Mesenteric fat pad (tissue), 1 donor: ENCODE results near the gene RPUSD2. TPM values are rescaled to one million over a fixed set of nuclear protein-coding genes. Genes with fewer than 3 reads are reported as not detected.
A peak's percentile ranks its signal among the peaks of the same experiment; 100 is the strongest.

Source experiments
- DNase-seq: peaks from one replicate; pipeline ENCODE4 v3.0.0-alpha.2; 2020; ENCODE audit warnings: low spot score
- long read RNA-seq: library from polyadenylated mRNA; unstranded; transcript quantifications from one replicate; pipeline ENCODE4 v2.0.0, GENCODE V29; 2020
- total RNA-seq: library from RNA; stranded (reverse); fragmentation: NEBNext Ultra II Directional; extraction: Animal tissue kit (Norgen Biotek cat#: 25700); gene quantifications from one replicate; pipeline ENCODE4 v1.2.1, GENCODE V29; 2021
- donor health status: DM: yes; HTN: yes; CAD: no.

The RPUSD2 gene, protein sequence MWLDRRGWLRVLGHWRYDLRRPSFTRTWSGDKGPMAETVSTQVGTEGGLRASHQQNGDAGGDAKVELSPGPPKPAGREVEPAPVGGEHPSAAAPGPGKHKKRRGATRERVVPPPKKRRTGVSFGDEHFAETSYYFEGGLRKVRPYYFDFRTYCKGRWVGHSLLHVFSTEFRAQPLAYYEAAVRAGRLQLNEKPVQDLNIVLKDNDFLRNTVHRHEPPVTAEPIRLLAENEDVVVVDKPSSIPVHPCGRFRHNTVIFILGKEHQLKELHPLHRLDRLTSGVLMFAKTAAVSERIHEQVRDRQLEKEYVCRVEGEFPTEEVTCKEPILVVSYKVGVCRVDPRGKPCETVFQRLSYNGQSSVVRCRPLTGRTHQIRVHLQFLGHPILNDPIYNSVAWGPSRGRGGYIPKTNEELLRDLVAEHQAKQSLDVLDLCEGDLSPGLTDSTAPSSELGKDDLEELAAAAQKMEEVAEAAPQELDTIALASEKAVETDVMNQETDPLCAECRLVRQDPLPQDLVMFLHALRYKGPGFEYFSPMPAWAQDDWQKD
- total RNA-seq, result 6.9 TPM
- long read RNA-seq, transcript RPUSD2-201 (3 exons, 2,358 nt), result major isoform, 37 of 41 reads
- long read RNA-seq, partial matches to known transcripts, result 0 of 41 reads
- long read RNA-seq, other reads (novel, unspliced or antisense), result 0 of 41 reads

DNA sequence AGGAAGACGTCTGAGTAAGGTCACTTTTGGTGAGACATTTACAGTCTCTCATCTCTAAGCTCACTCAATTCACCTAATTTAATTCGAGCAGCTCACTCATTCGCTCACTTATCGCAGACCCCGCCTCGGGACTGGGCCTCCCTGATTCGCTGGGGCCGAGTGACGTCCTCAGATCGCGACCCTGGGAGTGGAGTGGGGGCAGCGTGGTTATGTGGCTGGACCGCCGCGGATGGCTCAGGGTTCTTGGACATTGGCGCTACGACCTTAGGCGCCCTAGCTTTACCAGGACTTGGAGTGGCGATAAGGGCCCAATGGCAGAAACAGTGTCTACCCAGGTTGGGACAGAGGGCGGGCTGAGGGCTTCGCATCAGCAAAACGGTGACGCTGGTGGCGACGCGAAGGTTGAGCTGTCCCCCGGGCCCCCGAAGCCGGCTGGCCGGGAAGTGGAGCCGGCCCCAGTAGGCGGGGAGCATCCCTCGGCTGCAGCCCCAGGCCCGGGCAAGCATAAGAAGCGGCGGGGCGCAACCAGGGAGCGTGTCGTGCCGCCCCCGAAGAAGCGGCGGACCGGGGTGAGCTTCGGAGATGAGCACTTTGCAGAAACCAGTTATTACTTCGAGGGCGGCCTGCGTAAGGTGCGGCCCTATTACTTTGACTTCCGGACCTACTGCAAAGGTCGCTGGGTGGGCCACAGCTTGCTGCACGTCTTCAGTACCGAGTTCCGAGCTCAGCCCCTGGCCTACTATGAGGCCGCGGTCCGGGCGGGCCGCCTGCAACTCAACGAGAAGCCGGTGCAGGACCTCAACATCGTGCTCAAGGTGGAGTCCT is at the start of gene RPUSD2:
RPUSD2 (plus strand) TSS at position 171 of the 825 bp plus-strand sequence; CDS start at position 210, 39 bp downstream.
- peak; percentile 96 for DNase-seq

DNA sequence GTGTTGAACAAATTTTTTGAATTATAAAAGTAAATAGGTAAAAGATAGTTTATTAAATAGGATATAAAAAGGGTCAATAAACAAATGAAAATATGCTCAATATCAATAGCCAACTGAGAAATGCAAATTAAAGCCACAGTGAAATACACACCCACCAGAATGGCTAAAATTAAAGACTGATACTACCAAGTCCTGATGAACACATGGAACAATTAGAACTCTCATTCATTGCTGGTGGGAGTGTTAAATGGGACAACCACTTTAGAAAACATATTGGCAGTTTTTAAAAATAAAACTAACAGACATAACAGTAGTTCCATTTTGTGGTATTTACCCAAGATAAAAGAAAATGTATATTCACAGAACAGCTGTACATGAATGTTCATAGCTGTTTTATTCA is 45.5 kb upstream of the RPUSD2 start:
- no peak for DNase-seq

DNA sequence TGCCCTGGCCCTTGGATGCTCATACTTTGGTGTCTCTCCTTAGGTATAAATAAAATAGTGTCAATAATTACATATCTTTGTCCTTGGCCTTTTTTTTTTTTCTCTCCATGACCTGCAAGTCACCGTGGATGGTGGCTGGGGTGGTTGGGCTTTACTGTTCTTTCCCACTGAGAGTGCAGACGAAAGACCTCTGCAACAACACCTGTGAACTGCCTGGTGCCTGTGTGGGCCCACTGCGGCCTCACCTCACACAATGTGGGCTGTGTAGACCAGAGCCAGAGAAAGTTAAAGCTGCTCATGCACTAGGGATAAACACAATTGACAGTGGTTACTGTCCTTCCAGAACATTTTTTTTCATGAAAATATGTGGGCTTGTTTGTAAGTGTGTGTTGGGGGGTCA is 43.2 kb upstream of the RPUSD2 start:
- no peak for DNase-seq

DNA sequence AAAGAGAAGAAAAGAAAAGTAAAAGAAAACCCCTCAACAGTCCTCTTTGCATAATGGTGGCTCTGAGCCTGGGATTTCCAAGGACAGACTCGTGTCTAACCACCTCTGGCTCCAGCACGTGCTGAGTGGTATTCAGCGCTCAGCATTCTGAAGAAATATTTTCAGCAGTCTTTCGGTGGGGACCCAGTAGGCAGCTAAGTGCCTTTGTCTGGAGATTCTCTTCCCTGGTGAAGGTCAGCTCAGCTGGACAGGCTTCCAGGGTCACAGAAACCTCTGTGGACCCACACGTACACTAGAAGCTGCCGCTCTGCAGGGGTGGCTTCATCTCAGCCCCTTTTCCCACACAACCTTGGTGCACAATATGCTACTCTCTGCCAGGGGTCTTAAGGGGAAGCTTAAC is 40.3 kb upstream of the RPUSD2 start:
- no peak for DNase-seq

DNA sequence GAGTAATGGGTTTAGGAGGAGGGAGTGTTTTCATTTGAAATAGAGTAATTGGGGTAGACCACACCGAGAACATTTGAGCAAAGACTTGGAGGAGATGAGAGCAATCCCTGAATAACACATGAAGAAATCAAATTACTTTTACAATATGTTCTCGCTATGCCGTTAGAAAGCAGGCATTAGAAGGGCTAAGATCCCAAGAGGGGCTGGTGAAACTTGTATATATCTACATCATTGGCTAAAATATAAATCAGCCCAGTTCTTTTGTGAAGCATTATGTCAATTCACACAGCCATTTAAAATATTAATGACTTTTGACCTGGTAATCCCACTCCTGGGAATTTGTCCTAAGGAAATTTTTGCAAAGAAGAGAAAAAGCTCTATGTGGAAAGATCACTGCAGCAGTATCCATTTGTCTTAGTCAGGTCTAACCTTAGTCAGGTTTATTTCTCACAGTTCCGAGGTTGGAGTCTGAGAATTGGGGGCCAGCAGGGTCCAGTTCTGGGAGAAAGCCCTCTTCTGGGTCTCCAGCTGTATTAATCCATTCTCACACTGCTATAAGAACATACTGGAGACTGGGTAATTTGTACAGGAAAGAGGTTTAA is 35.2 kb upstream of the RPUSD2 start:
- no peak for DNase-seq

DNA sequence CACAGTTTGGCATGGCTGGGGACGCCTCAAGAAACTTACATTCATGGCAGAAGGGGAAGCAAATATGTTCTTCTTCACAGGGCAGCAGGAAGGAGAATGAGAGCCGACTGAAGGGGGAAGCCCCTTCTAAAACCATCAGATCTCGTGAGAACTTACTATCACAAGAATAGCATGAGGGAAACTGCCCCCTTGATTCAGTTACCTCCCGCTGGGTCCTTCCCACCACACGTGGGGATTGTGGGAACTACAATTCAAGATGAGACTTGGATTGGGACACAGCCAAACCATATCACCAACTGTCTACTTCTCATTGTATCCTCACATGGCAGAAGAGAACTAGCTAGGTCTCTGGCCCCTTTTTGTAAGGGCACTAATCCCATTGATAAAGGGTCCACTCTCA is 34.7 kb upstream of the RPUSD2 start:
- no peak for DNase-seq

DNA sequence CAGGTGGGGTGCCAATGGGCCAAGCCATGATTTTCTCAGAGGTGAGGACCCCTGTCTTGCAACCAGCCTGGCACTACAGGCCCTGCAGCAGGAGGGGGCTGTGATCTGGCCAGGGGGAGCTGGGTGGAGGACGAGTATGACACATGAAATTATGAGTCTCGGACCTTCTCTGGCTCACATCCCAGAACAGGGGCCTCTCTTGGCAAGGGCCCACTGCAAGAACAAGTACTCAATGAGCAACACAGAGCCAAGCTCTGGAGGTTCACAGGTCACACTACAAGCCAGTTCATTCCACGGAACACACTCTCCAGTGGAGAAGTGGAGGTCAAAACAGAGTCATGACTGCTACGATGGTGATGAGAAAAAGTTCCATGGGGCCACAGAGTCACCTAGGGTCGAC is 32.6 kb upstream of the RPUSD2 start:
- DNase-seq, result no peak

DNA sequence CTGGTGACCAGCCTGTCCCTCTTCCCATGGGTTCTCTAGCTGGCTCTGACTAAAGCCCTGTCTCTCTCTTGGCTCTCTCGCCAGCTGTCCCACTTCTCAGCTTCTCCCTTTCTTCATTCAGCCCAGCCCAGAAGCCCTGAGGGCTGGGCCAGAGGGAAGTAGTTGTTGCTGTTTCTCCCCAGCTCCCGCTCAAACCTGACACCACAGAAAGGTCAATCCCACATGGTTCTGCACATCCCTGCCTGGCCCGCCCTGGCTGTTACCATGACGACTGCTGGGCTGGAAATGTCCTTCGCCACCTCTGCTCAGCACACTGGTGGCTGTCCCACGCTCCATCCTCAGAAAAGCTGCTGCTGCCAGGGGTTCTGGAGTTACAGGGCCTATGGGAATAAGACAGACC is 30.1 kb upstream of the RPUSD2 start:
- no peak for DNase-seq

DNA sequence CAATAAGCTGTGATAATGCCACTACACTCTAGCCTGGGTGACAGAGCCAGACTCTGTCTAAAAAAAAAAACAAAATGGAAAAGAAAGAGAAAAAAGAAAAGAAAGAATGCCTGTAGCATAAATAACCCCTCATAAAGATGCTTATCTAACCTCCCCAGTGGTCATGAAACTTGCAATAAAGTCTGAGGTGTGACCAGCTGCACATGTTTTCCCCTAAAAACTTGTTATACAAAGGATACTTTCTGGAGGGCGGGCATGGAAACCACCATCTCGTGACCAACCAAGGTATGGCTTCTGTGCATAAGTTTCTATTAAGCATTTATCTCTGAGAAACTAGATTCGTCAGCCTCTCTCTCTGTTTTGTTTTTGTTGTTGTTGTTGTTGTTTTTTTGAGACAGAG is 26.0 kb upstream of the RPUSD2 start:
- DNase-seq, result no peak

DNA sequence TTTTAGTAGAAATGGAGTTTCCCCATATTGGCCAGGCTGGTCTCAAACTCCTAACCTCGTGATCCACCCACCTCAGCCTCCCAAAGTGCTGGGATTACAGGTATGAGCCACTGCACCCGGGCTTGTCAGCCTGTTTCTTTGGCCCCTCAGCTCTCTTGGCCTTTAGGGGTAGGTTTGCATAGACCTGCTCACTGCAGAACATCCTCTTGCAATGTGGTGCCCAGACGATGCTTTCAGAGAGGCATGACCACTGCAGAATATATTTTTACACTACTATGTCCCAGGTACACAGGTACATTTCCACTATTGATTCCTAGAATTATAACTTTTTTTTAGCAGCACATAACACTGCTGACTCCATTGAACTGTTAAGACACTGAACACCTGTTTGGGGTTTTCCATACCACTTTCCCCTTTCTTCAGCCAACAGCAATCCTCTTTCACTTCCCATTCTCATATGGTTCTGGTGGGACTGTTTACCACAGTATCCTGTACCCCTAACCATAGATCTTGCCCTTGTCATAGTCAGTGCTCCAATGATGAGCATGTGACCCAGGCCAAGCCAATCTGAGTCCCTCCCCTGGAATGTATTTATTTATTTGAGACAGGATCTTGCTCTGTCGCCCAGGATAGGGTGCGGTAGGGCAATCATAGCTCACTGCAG is 25.3 kb upstream of the RPUSD2 start:
- DNase-seq, result no peak

DNA sequence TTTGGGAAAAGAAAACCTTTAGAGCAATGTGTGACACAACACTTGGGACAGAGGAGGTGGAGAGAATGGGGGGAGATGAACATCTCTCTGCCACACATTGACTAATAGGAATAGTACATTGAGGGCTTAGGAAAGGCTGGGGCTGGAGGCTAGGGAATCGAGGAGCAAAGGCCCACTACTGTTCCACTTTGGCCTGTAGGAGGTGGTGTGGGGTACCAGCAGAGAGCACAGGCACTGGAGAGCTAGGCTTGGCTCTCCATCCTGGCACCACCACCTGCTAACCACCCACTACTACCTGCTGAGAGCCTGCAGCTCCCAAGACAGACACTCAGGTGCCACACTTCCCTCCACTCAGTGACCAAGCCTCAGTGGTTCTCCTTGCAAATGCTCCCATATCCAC is 23.6 kb upstream of the RPUSD2 start:
- no peak for DNase-seq

DNA sequence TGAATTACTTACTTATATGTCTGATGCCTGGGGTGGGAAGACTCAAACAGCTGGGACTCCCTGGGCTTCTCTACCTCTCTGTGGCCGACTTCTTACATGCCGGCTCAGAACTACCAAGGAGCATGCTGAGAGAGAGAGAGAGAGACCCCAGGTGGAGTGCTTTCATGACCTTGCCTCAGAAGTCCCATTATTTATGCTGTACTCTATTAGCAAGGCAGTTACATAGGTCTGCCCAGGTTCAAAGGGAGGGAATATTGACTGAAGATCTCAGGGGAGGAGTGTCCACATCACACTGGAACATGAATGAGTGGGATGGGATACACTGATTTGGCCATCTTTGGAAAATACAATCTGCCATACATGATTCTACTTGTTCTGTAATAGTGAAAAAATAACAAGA is 20.5 kb upstream of the RPUSD2 start:
- DNase-seq, result no peak

DNA sequence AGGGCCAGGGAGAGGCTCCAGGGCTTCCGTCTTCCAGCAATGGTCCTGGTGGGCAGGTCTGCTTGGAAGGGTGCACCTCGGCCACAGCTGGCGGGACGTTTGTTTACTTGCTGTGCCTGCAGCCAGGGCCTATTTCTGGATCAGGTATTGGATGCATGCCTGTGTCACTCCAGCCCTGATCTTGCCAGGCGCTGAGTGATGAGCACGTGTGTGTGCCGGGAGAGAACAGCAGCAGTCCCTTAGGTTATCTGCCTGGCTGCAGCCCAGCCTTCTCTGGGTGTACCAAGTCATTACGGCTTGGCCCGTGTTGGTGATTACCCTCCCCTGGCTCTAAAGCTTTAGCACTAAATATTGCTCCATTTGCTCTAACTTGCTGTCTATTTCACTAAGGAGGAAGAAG is 19.2 kb upstream of the RPUSD2 start:
- DNase-seq, result no peak

DNA sequence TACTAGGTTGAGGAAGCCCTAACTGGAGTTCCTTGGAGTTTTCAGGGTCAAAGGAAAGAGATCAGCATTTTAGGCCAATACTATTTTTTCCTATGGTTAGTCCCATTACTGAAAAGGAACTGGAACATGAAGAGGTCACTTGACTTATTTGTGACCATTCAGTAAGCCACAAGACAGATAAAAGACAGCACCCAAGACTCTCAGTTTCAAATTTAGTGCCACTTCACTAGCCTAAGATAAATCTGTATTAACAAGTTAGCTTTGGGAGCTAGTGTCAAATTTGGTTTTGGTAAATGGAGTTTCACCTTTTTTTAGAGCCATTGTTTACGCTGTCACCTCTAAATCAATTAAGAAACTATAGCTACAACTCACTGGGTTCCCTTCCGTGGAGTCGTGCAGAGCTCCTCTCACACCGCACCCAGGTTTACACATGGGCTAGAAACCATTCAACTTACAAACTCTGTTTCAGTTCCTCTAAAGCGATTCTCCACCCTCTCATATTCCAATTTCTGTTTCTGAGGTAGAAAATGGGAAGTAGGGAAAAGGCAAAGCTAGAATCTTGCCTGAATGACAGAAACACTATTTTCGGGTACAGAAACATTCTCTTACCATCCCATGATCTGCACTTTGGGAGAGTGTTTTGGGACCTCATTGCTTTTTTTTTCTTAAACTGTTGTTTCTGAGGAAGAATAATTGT is 18.6 kb upstream of the RPUSD2 start:
- DNase-seq, result no peak

DNA sequence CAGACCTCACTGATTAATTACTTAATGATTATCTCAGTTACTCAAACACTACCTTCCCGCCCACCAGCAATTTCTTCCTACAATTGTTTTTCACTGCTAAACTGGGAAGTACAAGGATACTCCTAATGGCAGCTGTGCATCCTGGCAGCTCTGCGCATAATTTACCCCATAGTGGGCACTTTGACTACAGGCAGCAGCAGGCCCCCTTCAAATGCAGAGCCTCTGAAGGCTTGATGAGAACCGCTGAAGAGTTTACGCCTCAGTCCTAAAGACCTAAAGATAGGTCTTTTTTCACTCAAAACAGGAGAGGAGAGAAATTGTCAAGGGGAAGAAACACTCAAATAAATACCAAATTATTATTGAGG is 15.0 kb upstream of the RPUSD2 start:
- no peak for DNase-seq

DNA sequence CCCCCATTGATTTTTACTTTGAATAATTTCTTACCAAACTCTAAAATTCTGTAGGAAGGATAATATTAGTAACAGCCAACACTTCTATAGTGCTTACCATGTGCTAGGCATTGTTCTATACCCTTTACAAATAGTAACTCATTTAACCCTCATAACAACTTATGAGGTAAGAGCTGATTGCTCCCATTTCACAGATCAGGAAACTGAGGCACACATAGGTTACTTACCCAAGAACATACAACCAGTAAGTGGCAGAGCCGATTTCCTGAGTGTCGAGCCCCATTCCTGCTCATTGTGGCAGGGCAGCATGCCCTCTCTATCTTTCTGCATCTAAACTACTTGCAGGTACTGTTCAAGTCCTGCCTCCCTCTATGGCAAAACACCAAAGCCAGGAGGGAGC is 13.2 kb upstream of the RPUSD2 start:
- no peak for DNase-seq

DNA sequence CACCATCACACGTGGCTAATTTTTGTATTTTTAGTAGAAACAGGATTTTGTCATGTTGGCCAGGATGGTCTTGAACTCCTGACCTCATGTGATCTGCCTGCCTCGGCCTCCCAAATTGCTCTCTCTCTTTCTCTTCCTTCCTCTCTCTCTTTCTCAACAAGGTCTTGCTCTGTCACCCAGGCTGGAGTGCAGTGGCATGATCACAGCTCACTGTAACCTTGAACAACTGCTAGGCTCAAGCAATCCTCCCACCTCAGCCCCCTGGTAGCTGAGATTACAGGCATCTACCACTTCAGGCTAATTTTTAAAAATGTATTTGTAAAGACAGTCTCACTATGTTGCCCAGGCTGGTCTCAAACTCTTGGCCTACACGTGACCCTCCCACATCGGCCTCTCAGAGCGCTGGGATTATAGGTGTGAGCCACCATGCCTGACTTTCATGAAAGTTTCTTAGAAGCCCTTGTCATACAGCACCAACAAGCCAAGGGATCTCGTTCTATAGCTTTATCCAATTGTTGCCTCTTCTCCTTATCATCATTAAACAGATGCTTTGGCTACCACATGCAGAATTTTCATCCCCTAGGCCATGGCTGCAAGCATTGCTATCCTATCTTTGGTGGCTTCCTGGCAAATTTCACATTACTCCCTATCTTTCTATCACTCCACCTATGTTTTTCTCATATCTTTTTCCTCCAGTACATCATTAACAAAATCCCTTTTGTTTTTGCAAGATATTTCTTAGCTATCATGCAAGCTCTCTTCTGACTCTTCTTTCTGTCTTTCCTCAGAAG is 10.0 kb upstream of the RPUSD2 start:
- no peak for DNase-seq

DNA sequence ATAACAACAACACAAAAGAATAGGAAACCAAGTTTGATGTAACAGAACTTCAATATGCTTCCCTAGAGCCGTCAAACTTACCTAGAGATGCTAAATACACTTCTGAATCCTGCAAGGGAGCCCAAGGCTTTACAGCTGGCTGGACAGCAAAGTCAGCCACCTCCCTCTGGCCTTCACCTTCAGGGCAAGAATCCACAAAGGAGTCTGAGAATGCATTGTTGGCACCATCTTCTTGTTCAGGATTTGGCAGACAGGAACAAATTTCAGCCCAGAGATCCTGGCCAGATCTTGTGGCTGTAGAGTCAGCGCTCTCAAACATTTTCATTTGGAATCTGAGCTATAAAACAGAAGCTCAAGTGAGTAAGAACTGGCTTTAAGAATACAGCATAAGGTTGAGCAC is 6.4 kb upstream of the RPUSD2 start:
- no peak for DNase-seq

DNA sequence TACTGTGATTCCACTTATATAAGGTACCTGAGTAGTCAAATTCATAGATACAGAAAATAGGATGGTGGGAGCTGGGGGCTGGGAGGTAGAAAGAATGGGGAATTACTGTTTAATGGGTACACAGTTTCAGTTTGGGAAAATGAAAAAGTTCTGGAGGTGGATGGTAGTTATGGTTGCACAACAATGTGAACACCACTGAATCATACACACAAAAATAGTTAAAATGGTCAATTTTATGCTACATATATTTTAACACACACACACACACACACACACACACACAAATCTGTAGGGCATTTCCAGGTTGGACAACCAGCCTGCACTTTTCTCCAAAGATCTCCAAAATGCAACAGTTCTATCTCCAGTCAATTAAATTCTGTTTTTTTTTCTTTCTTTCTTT is 5.7 kb upstream of the RPUSD2 start:
- no peak for DNase-seq
